22Rv1 (cell line): ENCODE data around the gene KIAA0232.

Experiments
- ZFX ChIP-seq: fragments of 450-650 bp; IDR thresholded peaks from 2 replicates; pipeline ENCODE4 v1.6.1; 2017; ENCODE audit warnings: antibody characterized with exemption, borderline replicate concordance
- TF ChIP-seq, protein P1 (sequence below): fragments of 450-650 bp; IDR thresholded peaks from 2 replicates; pipeline ENCODE4 v1.5.1; 2017; ENCODE audit warnings: mild to moderate bottlenecking

DNA sequence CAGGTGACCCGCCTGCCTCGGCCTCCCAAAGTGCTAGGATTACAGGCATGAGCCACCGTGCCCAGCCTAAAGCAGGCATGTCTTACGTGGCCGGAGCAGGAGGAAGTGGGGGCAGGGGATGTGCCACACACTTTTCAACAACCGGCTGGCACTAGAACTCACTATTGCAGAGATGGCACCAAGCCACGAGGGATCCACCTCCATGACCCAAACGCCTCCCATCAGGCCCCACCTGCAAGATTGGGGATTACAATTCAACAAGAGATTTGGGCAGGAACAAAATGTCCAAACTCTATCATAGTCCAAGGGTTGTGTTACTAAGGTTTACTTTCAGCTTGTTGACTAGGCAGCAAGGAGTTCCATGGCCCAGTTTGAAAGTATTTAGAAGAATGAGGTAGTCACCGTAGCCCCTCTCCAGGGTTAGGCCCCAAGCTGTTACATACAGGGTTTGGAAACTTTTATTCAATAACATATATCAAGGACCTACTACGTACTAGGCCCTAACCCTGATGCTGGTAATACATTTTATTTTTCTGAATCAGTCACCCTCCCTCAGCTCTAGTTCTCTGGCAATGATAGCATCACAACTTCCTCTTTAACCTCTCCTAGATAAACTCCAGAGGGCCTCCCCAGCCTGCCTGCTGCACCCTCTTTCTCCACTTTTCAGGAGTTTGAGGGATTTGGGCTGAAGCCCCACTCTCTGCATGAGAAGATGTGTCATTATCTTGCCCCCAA, 109.1 kb downstream of the KIAA0232 start:
- TF ChIP-seq, protein P1, sequence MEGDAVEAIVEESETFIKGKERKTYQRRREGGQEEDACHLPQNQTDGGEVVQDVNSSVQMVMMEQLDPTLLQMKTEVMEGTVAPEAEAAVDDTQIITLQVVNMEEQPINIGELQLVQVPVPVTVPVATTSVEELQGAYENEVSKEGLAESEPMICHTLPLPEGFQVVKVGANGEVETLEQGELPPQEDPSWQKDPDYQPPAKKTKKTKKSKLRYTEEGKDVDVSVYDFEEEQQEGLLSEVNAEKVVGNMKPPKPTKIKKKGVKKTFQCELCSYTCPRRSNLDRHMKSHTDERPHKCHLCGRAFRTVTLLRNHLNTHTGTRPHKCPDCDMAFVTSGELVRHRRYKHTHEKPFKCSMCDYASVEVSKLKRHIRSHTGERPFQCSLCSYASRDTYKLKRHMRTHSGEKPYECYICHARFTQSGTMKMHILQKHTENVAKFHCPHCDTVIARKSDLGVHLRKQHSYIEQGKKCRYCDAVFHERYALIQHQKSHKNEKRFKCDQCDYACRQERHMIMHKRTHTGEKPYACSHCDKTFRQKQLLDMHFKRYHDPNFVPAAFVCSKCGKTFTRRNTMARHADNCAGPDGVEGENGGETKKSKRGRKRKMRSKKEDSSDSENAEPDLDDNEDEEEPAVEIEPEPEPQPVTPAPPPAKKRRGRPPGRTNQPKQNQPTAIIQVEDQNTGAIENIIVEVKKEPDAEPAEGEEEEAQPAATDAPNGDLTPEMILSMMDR = no peak
- TF ChIP-seq ZFX = no peak
